Endothelial cell (in vitro differentiated cells): ENCODE results near the gene STX11. TPM values are rescaled to one million over a fixed set of nuclear protein-coding genes. Genes with fewer than 3 reads are reported as not detected.
"Not testable (repeated sequence)": the region's sequence is repeated elsewhere in the genome, so short reads cannot be mapped to it uniquely, and the experiment has no call there.

Source experiments
- DNase-seq: peaks from one replicate; pipeline ENCODE4 v3.0.0; 2021; ENCODE audit warnings: low spot score
- H3K27ac Mint-ChIP-seq: one replicate; pipeline ENCODE4 v1.8.0; 2021; ENCODE audit warnings: mixed read lengths, inconsistent platforms; ENCODE audit not compliant: unreplicated experiment
- H3K27me3 Mint-ChIP-seq: one replicate; pipeline ENCODE4 v1.8.0; 2021; ENCODE audit warnings: mild to moderate bottlenecking, moderate library complexity, mixed read lengths, inconsistent platforms; ENCODE audit not compliant: unreplicated experiment
- H3K36me3 Mint-ChIP-seq: one replicate; pipeline ENCODE4 v1.8.0; 2021; ENCODE audit warnings: mild to moderate bottlenecking, low read depth, mixed read lengths, inconsistent platforms; ENCODE audit not compliant: unreplicated experiment
- H3K4me1 Mint-ChIP-seq: one replicate; pipeline ENCODE4 v1.8.0; 2021; ENCODE audit warnings: mild to moderate bottlenecking, mixed read lengths, inconsistent platforms; ENCODE audit not compliant: unreplicated experiment
- H3K4me3 Mint-ChIP-seq: one replicate; pipeline ENCODE4 v1.8.0; 2021; ENCODE audit warnings: mild to moderate bottlenecking, mixed read lengths, inconsistent platforms; ENCODE audit not compliant: unreplicated experiment
- H3K9me3 Mint-ChIP-seq: one replicate; pipeline ENCODE4 v1.8.0; 2021; ENCODE audit warnings: mixed read lengths, inconsistent platforms; ENCODE audit not compliant: unreplicated experiment
- CTCF ChIP-seq: fragments of 200-600 bp; sonication (generic); IDR thresholded peaks from one replicate; pipeline ENCODE4 v1.5.0; 2021; ENCODE audit warnings: antibody characterized with exemption; ENCODE audit not compliant: unreplicated experiment
- total RNA-seq: library from RNA; stranded (reverse); fragmentation: NEBNext Ultra II Directional; extraction: Animal tissue kit (Norgen Biotek cat#: 25700); gene quantifications from one replicate; pipeline ENCODE4 v1.2.1, GENCODE V29; 2021; ENCODE audit not compliant: unreplicated experiment

Gene STX11
- total RNA-seq, 1 donor from 2014 or later: not detected

- H3K4me3 Mint-ChIP-seq: no peak overlapping the region
- TF ChIP-seq CTCF: no peak
- no peak overlapping the region for H3K27ac Mint-ChIP-seq
- no peaks in the 10 kb centered on the region for H3K9me3 Mint-ChIP-seq
- H3K27me3 Mint-ChIP-seq: peaks cover 1% of the 10 kb centered on the region
- no peak for DNase-seq
- H3K36me3 Mint-ChIP-seq: no peaks in the 10 kb centered on the region
- H3K4me1 Mint-ChIP-seq: no peaks in the 10 kb centered on the region
Observed at GRCh38 chr6:144123421-144123820, 26.9 kb upstream of the STX11 start.

DNA sequence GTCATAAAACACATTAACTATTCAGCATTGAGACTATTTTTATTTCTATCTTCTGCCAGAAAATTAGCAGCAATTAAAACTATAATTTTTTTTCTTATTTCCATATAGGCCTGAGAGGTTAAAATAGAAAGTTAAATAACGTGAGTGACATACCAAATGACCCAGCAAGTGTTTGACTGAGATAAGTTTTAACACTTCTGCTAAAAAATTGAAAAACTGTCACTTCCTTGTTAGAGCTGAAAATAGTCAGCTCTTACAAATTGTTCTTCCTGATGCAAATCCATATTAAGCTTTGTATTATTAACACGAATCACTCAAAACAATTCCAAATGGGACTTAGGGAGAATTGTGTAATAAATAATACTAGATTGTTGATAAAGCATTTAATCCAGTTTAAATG, 26.5 kb upstream of the STX11 start:
- peaks cover 3% of the 10 kb centered on the region for H3K27me3 Mint-ChIP-seq
- no peaks in the 10 kb centered on the region for H3K36me3 Mint-ChIP-seq
- no peak for DNase-seq
- TF ChIP-seq CTCF: no peak
- no peak overlapping the region for H3K27ac Mint-ChIP-seq
- no peaks in the 10 kb centered on the region for H3K9me3 Mint-ChIP-seq
- no peaks in the 10 kb centered on the region for H3K4me1 Mint-ChIP-seq
- H3K4me3 Mint-ChIP-seq: no peak overlapping the region

DNA sequence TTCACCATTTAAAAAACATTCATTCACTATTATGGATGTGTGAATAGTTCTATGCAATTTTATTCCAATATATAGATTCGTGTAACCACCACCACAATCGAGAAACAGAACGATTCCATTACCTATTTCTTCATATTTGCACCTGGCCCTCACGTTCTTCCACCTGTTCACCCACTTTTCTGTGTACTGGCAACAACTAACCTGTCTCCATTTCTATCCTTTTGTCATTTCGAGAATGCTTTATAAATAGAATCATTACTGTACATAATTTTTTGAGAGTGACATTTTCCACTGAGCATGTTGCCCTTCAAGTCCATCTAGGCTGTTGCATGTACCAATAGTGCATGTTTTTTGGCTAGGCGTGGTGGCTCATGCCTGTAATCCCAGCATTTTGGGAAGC, 23.2 kb upstream of the STX11 start:
- TF ChIP-seq CTCF: no peak

GRCh38 chr6:144129469-144129868, 20.8 kb upstream of the STX11 start:
- H3K27ac Mint-ChIP-seq: no peak overlapping the region
- H3K4me3 Mint-ChIP-seq: no peak overlapping the region
- no peak for DNase-seq
- no peaks in the 10 kb centered on the region for H3K4me1 Mint-ChIP-seq
- no peak for TF ChIP-seq CTCF
- no peaks in the 10 kb centered on the region for H3K9me3 Mint-ChIP-seq
- peaks cover 4% of the 10 kb centered on the region for H3K27me3 Mint-ChIP-seq
- H3K36me3 Mint-ChIP-seq: no peaks in the 10 kb centered on the region

More for the DNA sequence above, 23.2 kb upstream of the STX11 start:
- Mint-ChIP-seq H3K4me3 (no peak overlapping the region), H3K27ac (no peak overlapping the region), H3K9me3 (no peaks in the 10 kb centered on the region), H3K27me3 (peaks cover 3% of the 10 kb centered on the region), H3K36me3 (no peaks in the 10 kb centered on the region), H3K4me1 (no peaks in the 10 kb centered on the region)
- no peak for DNase-seq

GRCh38 chr6:144131248-144131709, 19.0 kb upstream of the STX11 start:
- peaks cover 4% of the 10 kb centered on the region for H3K27me3 Mint-ChIP-seq
- no peaks in the 10 kb centered on the region for H3K9me3 Mint-ChIP-seq
- no peaks in the 10 kb centered on the region for H3K36me3 Mint-ChIP-seq
- no peaks in the 10 kb centered on the region for H3K4me1 Mint-ChIP-seq
- no peak for TF ChIP-seq CTCF
- no peak overlapping the region for H3K4me3 Mint-ChIP-seq
- H3K27ac Mint-ChIP-seq: no peak overlapping the region
- no peak for DNase-seq

- H3K4me3 Mint-ChIP-seq, H3K27me3 Mint-ChIP-seq, H3K36me3 Mint-ChIP-seq, H3K27ac Mint-ChIP-seq, H3K9me3 Mint-ChIP-seq, DNase-seq, H3K4me1 Mint-ChIP-seq: not testable (repeated sequence)
Observed at GRCh38 chr6:144132167-144132690, 18.1 kb upstream of the STX11 start.
